Left ventricle myocardium inferior (tissue), 1 donor: Measurements from ENCODE around the gene CAPRIN1. TPM values are rescaled to one million over a fixed set of nuclear protein-coding genes. Genes with fewer than 3 reads are reported as not detected.

Experiments
- DNase-seq: peaks from one replicate; pipeline ENCODE4 v3.0.0-alpha.2; 2020
- H3K27ac ChIP-seq: fragments of 200-600 bp; replicated peaks from 2 replicates; pipeline ENCODE4 v1.8.0; 2021
- H3K27me3 ChIP-seq: fragments of 200-600 bp; 2 replicates; pipeline ENCODE4 v1.8.0; 2021; ENCODE audit warnings: low read depth
- H3K36me3 ChIP-seq: fragments of 200-600 bp; 2 replicates; pipeline ENCODE4 v1.8.0; 2021
- H3K4me1 ChIP-seq: fragments of 200-600 bp; 2 replicates; pipeline ENCODE4 v1.8.0; 2021
- H3K4me3 ChIP-seq: fragments of 200-600 bp; 2 replicates; pipeline ENCODE4 v1.8.0; 2021; ENCODE audit warnings: mild to moderate bottlenecking, moderate library complexity
- H3K9me3 ChIP-seq: fragments of 200-600 bp; replicated peaks from 2 replicates; pipeline ENCODE4 v1.8.0; 2021
- intact Hi-C: fragments of 100-400 bp; cut with micrococcal nuclease; formaldehyde crosslinking; loops from one replicate; pipeline ENCODE4 v1.11.0; 2022
- total RNA-seq: library from RNA; stranded (reverse); fragmentation: NEBNext Ultra II Directional; extraction: Animal tissue kit (Norgen Biotek cat#: 25700); gene quantifications from one replicate; pipeline ENCODE4 v1.2.1, GENCODE V29; 2021
- TF ChIP-seq, protein P1 (sequence below): fragments of 200-600 bp; IDR thresholded peaks from 2 replicates; pipeline ENCODE4 v1.8.0; 2021; ENCODE audit warnings: antibody characterized with exemption, mild to moderate bottlenecking, borderline replicate concordance
- donor health status: DM: no; HTN: yes; CAD: no; lungs with severe emphysema.

CAPRIN1 gene
- total RNA-seq, 1 donor from 2014 or later = 112 TPM

DNA sequence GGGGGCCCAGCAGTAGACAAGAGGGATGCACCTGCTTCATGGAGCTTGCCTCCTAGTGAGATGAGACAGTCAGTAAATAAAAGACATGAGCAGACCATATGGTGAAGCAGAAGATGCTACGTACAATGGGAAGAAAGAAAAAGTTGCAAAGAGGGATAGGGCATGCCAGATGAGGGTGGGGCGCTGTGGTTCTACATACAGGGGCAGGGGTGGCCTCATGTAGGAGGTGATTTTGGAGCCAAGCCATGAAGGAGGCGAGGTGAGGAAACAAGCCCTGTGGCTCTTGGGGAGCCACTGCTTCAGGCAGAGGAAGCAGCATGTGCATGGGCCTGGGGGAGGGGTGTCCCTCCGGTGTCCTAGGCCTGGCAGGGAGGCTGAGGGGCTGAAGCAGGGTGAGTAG lies 69.1 kb downstream of the CAPRIN1 start:
- no peaks in the 10 kb centered on the region for H3K4me1 ChIP-seq
- H3K9me3 ChIP-seq = no peaks in the 10 kb centered on the region
- peaks cover 100% of the 10 kb centered on the region for H3K36me3 ChIP-seq
- no peak for DNase-seq
- H3K4me3 ChIP-seq = no peak overlapping the region
- intact Hi-C loops = no loop called here
- TF ChIP-seq, protein P1, sequence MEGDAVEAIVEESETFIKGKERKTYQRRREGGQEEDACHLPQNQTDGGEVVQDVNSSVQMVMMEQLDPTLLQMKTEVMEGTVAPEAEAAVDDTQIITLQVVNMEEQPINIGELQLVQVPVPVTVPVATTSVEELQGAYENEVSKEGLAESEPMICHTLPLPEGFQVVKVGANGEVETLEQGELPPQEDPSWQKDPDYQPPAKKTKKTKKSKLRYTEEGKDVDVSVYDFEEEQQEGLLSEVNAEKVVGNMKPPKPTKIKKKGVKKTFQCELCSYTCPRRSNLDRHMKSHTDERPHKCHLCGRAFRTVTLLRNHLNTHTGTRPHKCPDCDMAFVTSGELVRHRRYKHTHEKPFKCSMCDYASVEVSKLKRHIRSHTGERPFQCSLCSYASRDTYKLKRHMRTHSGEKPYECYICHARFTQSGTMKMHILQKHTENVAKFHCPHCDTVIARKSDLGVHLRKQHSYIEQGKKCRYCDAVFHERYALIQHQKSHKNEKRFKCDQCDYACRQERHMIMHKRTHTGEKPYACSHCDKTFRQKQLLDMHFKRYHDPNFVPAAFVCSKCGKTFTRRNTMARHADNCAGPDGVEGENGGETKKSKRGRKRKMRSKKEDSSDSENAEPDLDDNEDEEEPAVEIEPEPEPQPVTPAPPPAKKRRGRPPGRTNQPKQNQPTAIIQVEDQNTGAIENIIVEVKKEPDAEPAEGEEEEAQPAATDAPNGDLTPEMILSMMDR = no peak
- no peak overlapping the region for H3K27ac ChIP-seq
- no peaks in the 10 kb centered on the region for H3K27me3 ChIP-seq

DNA sequence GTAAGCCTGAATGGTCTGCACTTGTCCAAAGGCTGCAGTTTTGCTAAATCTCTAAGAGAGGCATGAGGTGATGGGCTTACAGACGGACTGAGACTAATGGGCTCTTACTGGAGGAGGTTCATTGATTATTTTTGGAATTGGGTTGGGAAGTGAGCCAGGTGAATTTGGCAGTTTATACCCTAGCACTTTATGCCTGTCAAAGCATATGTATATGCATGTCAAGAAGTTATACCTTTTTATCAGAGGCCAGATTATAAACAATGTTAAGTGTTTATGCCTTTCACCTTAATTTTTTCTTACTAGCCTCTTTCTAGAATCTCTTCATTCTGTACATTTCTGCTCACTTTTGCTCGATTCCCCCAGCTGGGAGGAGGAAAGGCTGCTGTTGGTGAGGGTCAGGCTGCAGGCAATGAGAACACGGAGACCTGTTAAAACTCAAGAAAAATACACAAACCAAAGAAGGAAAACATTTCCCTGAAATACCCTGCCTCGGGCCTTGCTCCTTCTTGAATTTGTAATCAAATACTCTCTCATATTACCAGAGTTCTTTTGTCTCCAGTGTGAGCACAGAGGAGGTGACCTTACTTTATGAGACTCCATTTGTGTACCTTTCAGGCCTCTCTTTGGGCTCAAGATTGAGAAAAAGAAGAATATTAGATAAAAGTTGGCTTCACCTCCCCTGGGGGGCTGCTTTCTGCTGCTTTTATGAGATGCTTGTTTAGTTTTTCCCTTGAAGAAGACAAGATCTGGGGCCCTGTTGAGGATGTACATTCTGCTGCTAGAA lies 73.5 kb downstream of the CAPRIN1 start:
- intact Hi-C loops = no loop called here
- H3K4me1 ChIP-seq = no peaks in the 10 kb centered on the region
- TF ChIP-seq, protein P1 = no peak
- no peak overlapping the region for H3K27ac ChIP-seq
- H3K4me3 ChIP-seq = no peak overlapping the region
- H3K9me3 ChIP-seq = peaks cover 4% of the 10 kb centered on the region
- no peak for DNase-seq
- H3K27me3 ChIP-seq = no peaks in the 10 kb centered on the region
- peaks cover 99% of the 10 kb centered on the region for H3K36me3 ChIP-seq

DNA sequence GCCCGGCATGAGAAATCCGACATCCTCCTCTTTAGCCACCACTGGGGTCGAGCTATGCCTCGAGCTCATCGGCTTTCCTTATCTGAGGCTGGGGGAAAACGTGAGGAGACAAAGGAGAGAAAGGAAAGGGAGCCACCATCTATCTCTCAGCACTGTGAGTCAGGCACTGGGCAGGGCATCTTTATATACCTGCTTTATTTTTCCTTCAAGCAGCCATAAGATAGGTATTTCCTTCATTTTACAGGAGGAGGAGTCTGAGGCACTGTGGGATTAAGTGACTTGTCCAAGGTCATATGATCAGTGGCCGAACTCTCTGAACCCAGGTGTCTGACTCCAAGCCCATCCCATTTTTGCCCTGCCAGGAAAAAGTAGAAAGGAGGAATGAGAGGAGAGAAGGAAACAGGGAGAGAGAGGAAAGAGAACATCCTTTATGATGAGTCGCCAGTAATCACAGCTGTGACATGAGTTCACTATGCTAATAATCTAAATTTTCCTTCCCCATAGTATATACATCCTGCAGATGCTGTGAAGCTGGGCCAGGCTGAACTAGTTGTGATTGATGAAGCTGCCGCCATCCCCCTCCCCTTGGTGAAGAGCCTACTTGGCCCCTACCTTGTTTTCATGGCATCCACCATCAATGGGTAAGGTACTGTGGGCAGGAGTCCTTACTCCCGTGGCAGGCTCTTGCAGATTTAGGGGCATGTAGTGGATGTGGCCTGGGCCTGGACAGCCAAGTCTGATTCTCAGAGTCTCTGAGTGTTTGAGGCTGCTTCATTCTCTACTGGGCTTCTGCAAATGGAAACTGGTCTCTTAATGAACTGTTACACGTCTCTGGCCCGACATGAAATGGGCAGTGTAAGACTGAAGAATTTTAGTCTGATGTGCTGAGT lies 75.7 kb downstream of the CAPRIN1 start:
- intact Hi-C loops = no loop called here
- H3K27ac ChIP-seq = no peak overlapping the region
- no peaks in the 10 kb centered on the region for H3K27me3 ChIP-seq
- H3K4me3 ChIP-seq = no peak overlapping the region
- DNase-seq = no peak
- TF ChIP-seq, protein P1 = no peak
- H3K36me3 ChIP-seq = peaks cover 99% of the 10 kb centered on the region
- H3K9me3 ChIP-seq = peaks cover 4% of the 10 kb centered on the region
- H3K4me1 ChIP-seq = peaks cover 5% of the 10 kb centered on the region

DNA sequence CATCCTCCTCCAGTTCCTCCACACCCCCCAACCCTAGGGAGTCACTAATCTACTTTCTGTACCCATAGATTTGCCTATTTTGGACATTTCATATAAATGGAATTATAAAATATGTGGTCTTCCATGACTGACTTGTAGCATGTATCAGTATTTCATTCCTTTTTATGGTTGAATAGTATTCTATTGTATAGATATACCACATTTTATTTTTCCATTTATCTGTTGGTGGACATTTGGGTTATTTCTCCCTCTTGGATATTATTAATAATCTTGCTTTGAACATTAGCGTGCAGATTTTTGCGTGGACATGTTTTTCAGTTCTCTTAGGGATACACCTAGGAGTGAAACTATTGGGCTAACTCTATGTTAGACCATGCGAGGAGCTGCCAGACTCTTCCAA lies 77.3 kb downstream of the CAPRIN1 start:
- Histone ChIP-seq H3K9me3 (peaks cover 4% of the 10 kb centered on the region), H3K4me1 (peaks cover 15% of the 10 kb centered on the region), H3K4me3 (no peak overlapping the region), H3K27ac (no peak overlapping the region), H3K36me3 (peaks cover 97% of the 10 kb centered on the region), H3K27me3 (no peaks in the 10 kb centered on the region)
- TF ChIP-seq, protein P1 = no peak
- intact Hi-C loops = no loop called here
- DNase-seq = no peak

DNA sequence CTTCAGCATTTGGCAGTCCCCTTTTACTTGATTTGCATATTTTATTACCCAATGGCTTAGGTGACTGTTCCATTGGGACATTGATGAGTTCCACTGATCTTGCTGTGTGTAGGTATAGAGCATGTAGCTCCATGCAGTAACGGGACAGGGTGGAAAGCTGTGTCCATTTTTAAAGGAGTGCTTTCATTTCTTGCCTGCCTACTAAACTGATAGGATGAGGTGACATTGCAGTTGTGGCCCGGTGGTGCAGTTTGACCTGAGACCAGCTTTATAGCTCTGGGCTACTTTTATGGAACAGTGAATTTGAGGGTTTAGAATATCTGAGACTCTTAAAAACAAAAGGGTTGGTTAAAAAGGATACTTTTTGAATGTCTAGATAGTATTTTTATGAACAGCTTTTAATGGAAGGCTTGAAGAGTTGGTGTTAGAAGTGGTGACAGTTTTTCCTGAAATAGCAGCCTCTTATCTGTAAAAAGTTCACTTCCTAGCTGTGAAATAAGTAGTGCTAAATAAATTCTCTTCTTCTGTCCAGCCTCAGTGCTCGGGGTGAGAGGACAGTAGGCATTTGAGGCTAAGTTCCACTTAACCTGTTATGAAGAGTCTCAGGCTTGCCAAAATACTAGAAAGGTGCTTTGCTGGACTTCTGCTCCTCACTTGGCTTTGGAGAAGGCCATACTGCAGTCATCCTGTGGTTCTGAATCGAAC lies 80.9 kb downstream of the CAPRIN1 start:
- intact Hi-C loops = no loop called here
- peaks cover 96% of the 10 kb centered on the region for H3K36me3 ChIP-seq
- H3K4me3 ChIP-seq = no peak overlapping the region
- peak overlapping the region; percentile 66 for H3K27ac ChIP-seq
- no peak for DNase-seq
- no peaks in the 10 kb centered on the region for H3K27me3 ChIP-seq
- TF ChIP-seq, protein P1 = no peak
- peaks cover 4% of the 10 kb centered on the region for H3K9me3 ChIP-seq
- H3K4me1 ChIP-seq = peaks cover 15% of the 10 kb centered on the region
